A549 (cell line): ENCODE measurements around the gene IGSF10.

Source experiments
- BHLHE40 ChIP-seq: IDR thresholded peaks from 2 replicates; pipeline ENCODE4 v1.6.1; 2012; ENCODE audit warnings: low read depth, low read length, inconsistent platforms
- CBX8 ChIP-seq: fragments of 200-600 bp; sonication (generic); IDR thresholded peaks from 2 replicates; pipeline ENCODE4 v1.6.1; 2016
- CHD2 ChIP-seq: fragments of 150-350 bp; IDR thresholded peaks from 2 replicates; pipeline ENCODE4 v1.6.1; 2014; ENCODE audit warnings: low read length; ENCODE audit not compliant: partially characterized antibody
- EP300 ChIP-seq, 2 experiments: fragments of >200 bp; sonication (Bioruptor Twin); formaldehyde crosslinking; IDR thresholded peaks; 2 replicates in 1 of 2; 3 replicates in 1 of 2; pipeline ENCODE4 v1.6.1; 2016 to 2017
- MAFK ChIP-seq: fragments of 450-650 bp; IDR thresholded peaks from 2 replicates; pipeline ENCODE4 v1.6.1; 2014; ENCODE audit not compliant: partially characterized antibody
- MYC ChIP-seq: IDR thresholded peaks from 2 replicates; pipeline ENCODE4 v1.6.1; 2012; ENCODE audit warnings: mild to moderate bottlenecking, inconsistent platforms, low read length, improper control_type of control experiment, borderline replicate concordance
- POLR2A ChIP-seq: IDR thresholded peaks from 2 replicates; pipeline ENCODE4 v1.6.1; 2012; ENCODE audit warnings: mild to moderate bottlenecking, low read length
- RAD21 ChIP-seq, 2 experiments: fragments of >200 bp in 1 of 2; sonication (Bioruptor Twin) in 1 of 2; formaldehyde crosslinking in 1 of 2; IDR thresholded peaks in 1 of 2; conservative IDR thresholded peaks in 1 of 2; 2 replicates in 1 of 2; 3 replicates in 1 of 2; pipeline ENCODE4 v1.6.1; 2012 to 2018; ENCODE audit warnings: inconsistent platforms in 1 of 2
- RARB ChIP-seq: fragments of 250-450 bp; sonication (Bioruptor Pico); IDR thresholded peaks from 2 replicates; pipeline ENCODE4 v1.8.0; 2021; ENCODE audit warnings: mild to moderate bottlenecking, moderate library complexity
- RCOR1 ChIP-seq: fragments of 150-350 bp; IDR thresholded peaks from 2 replicates; pipeline ENCODE4 v1.6.1; 2014; ENCODE audit warnings: antibody characterized with exemption, low read length, low read depth
- REST ChIP-seq: fragments of 200-600 bp; sonication (generic); IDR thresholded peaks from 2 replicates; pipeline ENCODE4 v1.6.1; 2016; ENCODE audit warnings: antibody characterized with exemption, mild to moderate bottlenecking, moderate library complexity
- USF2 ChIP-seq: fragments of 450-650 bp; IDR thresholded peaks from 2 replicates; pipeline ENCODE4 v1.6.1; 2014; ENCODE audit warnings: antibody characterized with exemption
- ZSCAN20 ChIP-seq: fragments of 250-450 bp; sonication (Bioruptor Pico); IDR thresholded peaks from 2 replicates; pipeline ENCODE4 v1.8.0; 2022; ENCODE audit warnings: mild to moderate bottlenecking, moderate library complexity
- TF ChIP-seq, protein P1 (sequence below): fragments of >200 bp; sonication (Bioruptor Twin); formaldehyde crosslinking; IDR thresholded peaks from 3 replicates; pipeline ENCODE4 v1.5.1; 2016

GRCh38 chr3:151480492-151480891 is 19.6 kb upstream of the IGSF10 start:
- no peak for TF ChIP-seq POLR2A
- TF ChIP-seq, protein P1, sequence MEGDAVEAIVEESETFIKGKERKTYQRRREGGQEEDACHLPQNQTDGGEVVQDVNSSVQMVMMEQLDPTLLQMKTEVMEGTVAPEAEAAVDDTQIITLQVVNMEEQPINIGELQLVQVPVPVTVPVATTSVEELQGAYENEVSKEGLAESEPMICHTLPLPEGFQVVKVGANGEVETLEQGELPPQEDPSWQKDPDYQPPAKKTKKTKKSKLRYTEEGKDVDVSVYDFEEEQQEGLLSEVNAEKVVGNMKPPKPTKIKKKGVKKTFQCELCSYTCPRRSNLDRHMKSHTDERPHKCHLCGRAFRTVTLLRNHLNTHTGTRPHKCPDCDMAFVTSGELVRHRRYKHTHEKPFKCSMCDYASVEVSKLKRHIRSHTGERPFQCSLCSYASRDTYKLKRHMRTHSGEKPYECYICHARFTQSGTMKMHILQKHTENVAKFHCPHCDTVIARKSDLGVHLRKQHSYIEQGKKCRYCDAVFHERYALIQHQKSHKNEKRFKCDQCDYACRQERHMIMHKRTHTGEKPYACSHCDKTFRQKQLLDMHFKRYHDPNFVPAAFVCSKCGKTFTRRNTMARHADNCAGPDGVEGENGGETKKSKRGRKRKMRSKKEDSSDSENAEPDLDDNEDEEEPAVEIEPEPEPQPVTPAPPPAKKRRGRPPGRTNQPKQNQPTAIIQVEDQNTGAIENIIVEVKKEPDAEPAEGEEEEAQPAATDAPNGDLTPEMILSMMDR = no peak
- no peak for TF ChIP-seq REST
- no peak for TF ChIP-seq ZSCAN20
- no peak for TF ChIP-seq CHD2
- TF ChIP-seq CBX8 = no peak
- no peak for TF ChIP-seq MYC
- TF ChIP-seq BHLHE40 = no peak
- TF ChIP-seq USF2 = no peak
- TF ChIP-seq RCOR1 = no peak
- TF ChIP-seq RAD21 (conservative IDR thresholded peaks at IDR 0.05 in 1 of 2, IDR thresholded peaks at IDR 0.05 in 1 of 2) = no peak
- no peak for TF ChIP-seq EP300 (IDR thresholded peaks at IDR 0.05)
- TF ChIP-seq MAFK = no peak
- TF ChIP-seq RARB = no peak
